SK-N-MC (cell line): ENCODE measurements around the gene GNAS-AS1.

ENCODE experiments used
- EZH2 ChIP-seq: fragments of 200-600 bp; sonication (generic); IDR thresholded peaks from one replicate; pipeline ENCODE4 v1.6.1; 2017; ENCODE audit warnings: antibody characterized with exemption
- POLR2AphosphoS5 ChIP-seq: IDR thresholded peaks from 2 replicates; pipeline ENCODE4 v1.6.1; 2012; ENCODE audit warnings: mild to moderate bottlenecking, low read depth, low read length, borderline replicate concordance

GRCh38 chr20:58880441-58880840 is 29.7 kb upstream of the GNAS-AS1 start:
- no peak for TF ChIP-seq POLR2AphosphoS5
- TF ChIP-seq EZH2: no peak
